ENCODE measurements around the gene DCTN2.

The DCTN2 gene

DNA sequence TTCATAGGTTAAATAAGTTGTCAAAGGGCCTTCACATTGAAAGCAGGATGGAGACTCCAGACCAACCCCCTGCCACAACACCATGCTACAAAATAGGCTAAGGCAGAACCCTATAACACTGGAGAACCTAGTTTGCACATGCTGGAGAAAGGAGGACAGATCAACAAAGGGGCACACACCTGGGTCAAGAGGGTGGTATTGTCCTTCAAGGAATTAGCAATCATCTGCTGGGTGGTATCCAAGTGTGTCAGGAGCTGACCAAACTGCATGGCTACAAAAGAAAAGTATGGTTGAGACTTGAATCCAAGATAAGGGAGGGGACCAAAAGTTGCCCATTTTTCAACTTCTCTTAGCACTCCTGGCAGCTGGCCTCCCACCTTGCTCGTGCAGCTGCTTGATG is 15.2 kb downstream of the DCTN2 start:
- no peak overlapping the region for H3K4me3 ChIP-seq (ENCODE audit: low read depth, low read length)
- TF ChIP-seq, protein P1, sequence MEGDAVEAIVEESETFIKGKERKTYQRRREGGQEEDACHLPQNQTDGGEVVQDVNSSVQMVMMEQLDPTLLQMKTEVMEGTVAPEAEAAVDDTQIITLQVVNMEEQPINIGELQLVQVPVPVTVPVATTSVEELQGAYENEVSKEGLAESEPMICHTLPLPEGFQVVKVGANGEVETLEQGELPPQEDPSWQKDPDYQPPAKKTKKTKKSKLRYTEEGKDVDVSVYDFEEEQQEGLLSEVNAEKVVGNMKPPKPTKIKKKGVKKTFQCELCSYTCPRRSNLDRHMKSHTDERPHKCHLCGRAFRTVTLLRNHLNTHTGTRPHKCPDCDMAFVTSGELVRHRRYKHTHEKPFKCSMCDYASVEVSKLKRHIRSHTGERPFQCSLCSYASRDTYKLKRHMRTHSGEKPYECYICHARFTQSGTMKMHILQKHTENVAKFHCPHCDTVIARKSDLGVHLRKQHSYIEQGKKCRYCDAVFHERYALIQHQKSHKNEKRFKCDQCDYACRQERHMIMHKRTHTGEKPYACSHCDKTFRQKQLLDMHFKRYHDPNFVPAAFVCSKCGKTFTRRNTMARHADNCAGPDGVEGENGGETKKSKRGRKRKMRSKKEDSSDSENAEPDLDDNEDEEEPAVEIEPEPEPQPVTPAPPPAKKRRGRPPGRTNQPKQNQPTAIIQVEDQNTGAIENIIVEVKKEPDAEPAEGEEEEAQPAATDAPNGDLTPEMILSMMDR (conservative IDR thresholded peaks at IDR 0.05; ENCODE audit: low read depth, low read length) = no peak
- DNase-seq (ENCODE audit: low read depth) = no peak

DNA sequence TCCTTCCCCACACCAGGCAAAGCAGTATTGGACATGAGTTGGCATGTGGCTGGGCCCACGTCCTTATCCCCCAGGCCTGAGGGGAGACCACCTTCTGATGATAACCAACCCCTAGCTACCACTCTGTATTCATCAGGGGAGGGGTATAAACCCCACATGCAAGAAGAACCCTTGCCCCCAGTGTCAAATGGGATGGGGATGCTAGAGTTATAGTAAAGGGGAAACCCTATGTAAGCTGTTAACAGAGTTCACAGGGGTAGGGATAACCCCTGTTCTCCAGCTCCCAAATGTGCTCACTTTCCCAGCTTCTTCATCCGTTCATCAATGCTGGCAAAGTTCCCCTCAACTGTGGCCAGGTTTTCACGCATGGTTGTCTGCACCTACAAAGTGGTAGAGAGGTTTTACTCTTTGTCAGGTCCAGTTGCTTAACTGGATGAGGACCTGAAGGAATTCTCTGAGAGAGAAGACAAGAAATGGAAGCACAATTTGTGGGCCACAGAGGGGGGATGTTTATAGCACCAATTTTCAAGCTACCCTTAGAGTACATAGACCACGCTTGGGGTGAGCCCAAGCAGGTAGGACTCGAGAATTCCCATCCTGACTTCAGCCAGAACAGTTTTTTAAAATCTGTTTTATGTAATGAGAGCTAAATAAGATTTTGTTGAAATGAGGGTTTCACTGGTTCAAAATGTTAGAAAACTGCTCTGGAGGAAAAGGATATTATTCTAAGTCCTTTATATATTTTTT is 16.4 kb downstream of the DCTN2 start:
- TF ChIP-seq, protein P1 (conservative IDR thresholded peaks at IDR 0.05; ENCODE audit: low read depth, low read length) = no peak
- H3K4me3 ChIP-seq (ENCODE audit: low read depth, low read length) = no peak overlapping the region
- no peak for DNase-seq (ENCODE audit: low read depth)

DNA sequence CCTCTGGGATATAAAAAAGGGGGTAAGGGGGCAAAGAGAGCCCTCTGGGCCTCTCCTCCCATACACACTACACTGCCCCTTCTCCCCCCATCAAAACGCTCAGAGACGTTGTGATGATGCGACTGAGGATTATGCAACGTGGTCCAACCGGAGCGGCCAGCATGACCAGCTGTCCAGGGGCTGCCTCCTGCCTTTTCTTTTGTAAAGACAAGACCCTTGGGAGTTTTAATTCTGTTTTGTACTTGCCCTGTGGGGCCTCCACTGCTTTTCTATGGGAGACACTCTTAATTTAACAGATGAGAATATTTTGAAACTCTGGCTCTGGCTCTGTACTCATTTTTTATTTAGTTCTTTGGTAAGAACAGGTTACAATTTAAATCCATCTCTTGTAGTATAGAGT is 17.2 kb downstream of the DCTN2 start:
- TF ChIP-seq, protein P1 (conservative IDR thresholded peaks at IDR 0.05; ENCODE audit: low read depth, low read length) = no peak
- DNase-seq (ENCODE audit: low read depth) = no peak
- no peak overlapping the region for H3K4me3 ChIP-seq (ENCODE audit: low read depth, low read length)

DNA sequence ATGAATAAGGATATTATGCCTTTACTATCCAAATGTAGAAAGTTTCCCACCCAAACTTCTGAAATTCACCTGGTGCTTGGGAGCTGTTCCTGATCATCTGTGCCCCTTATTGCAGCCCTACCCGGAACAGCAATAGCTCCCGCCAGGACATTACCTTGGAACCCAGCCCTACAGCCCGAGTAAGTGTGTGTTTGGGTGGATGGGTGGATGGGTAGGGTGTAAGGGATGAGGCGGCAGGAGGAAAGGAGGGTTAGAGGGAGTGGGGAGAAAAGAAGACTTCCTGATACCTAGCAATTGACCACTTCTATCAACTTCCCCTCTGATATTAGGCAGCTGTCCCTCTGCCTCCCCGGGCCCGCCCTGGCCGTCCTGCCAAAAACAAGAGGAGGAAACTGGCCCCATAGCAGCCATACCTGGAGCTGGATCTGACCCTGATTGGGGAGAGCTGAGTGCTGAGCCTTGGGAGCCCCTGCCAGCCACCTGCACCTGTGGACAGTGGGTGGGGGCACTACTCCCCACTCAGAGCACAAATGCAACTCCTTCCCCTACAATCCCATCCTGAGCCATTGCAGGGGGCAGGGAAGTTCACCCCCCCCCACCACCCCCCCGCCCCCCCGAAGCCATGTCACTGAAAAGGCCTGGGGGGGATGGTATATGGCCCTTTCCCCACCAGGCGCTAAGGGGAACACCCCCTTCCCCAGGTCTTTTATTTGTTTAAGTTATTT is 18.0 kb downstream of the DCTN2 start:
- no peak overlapping the region for H3K4me3 ChIP-seq (ENCODE audit: low read depth, low read length)
- TF ChIP-seq, protein P1 (conservative IDR thresholded peaks at IDR 0.05; ENCODE audit: low read depth, low read length) = no peak
- no peak for DNase-seq (ENCODE audit: low read depth)

DNA sequence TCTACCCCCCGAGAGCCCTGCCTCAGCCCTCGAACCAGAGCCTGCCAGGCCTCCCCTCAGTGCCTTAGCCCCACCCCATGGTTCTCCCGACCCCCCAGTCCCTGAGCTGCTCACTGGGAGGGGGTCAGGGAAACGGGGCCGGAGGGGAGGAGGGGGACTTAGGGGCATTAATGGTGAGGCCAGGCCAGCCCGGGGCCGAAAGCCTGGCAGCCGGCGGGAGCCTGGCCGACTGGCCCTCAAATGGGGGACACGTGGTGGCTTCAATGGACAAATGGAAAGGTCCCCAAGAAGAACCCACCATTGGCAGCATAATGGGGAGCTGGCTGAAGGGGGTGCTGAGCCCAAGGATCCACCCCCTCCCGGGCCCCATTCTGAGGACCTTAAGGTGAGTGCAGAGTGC is 18.8 kb downstream of the DCTN2 start:
- TF ChIP-seq, protein P1 (conservative IDR thresholded peaks at IDR 0.05; ENCODE audit: low read depth, low read length) = no peak
- no peak for DNase-seq (ENCODE audit: low read depth)

DNA sequence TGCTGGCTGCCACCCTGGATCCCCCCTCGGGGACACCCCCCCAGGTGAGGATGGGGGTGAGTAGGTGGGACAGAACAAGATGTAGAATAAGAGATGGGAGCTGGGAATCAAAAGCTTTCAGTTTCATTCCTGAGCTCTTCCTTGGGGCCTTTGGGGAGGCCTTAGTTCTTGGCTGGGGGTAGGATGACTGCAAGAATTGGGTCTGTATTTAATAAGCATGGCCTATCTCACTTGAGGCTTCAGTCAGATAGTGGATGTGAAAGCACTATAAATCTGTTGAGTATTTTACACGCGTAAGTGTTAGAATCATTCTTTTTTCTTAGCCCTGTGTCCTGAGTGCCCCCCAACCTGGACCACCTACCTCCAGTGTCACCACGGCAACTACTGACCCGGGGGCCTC is 19.8 kb downstream of the DCTN2 start:
- TF ChIP-seq, protein P1 (conservative IDR thresholded peaks at IDR 0.05; ENCODE audit: low read depth, low read length) = no peak
- DNase-seq (ENCODE audit: low read depth) = no peak

More for the DNA sequence above, 18.8 kb downstream of the DCTN2 start:
- H3K4me3 ChIP-seq (ENCODE audit: low read depth, low read length) = no peak overlapping the region

More for the DNA sequence above, 19.8 kb downstream of the DCTN2 start:
- H3K4me3 ChIP-seq (ENCODE audit: low read depth, low read length) = no peak overlapping the region

Measured in choroid plexus epithelial cell (primary cell).